SKM-1 (cell line): ENCODE data around the gene NLGN1.

ENCODE experiments used
- DNase-seq: peaks from one replicate; lab custom pipeline; 2025; ENCODE audit not compliant: unreplicated experiment; lab: John Stamatoyannopoulos, UW

The NLGN1 gene

DNA sequence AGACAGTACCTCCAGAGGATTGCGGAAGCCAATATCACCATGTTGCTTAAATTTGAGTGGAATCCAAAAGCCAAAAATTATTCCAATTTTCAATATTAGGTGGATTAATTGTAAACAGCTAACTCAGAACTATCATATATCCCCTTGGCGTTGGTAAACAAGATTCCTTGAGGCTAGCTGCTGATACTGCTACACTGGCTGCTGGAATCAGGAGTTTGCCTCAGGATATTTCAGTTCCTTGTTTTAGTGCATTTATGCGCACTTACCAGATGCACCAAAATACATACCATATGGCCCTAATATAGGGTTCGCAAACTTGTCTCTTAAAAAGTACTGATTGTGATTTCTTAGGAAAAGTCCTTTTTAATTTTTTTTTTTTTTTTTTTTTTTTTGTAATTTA lies 856.4 kb downstream of the NLGN1 start:
- no peak for DNase-seq

DNA sequence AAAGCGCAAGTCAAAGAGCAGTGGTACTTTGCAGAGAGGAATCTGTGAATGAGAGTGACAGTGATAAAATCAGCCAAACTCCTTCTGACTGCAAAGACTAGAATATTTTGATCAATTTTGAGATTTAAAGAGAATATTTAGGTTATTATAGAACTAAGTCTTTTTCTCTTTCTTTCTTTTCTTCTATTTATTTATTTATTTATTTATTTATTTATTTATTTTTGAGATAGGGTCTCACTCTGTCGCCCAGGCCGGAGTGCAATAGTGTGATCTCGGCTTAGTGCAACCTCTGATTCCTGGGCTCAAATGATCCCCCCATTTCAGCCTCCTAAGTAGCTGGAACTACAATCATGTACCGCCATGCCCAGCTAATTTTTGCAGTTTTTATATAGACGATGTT lies 857.9 kb downstream of the NLGN1 start:
- DNase-seq, result no peak

DNA sequence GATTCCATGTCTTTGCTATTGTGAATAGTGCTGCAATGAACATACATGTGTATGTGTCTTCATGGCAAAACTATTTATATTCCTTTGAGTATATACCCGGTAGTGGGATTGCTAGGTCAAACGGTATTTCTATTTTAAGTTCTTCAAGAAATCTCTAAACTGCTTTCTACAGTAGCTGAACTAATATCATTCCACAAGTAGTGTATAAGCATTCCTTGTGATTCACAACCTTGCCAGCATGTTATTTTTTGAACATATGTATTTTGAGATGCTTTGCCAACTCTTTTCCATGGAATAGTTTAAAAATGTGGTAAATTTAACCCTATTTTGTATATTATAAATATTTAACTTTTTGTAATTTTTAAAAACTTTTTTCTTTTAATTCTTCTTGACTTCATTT lies 868.9 kb downstream of the NLGN1 start:
- DNase-seq, result no peak

DNA sequence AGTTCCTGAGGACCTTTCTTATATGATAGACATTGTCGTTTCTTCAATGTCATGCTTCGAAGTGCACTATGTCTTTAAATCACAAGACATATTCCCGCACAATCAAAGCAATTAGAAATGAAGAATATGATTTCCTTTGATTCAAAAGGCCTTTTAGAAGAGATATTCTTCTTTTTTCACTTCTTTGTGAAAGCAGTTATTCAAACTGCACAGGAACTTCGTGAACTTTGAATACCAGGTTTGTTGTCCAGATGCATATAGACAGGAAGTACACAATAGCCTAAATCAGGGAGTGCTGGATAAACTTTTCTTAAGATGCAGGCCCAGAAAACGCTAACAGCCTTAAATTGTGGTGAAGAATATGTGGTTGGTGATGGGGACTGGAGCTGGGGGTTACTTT lies 870.5 kb downstream of the NLGN1 start:
- no peak for DNase-seq

DNA sequence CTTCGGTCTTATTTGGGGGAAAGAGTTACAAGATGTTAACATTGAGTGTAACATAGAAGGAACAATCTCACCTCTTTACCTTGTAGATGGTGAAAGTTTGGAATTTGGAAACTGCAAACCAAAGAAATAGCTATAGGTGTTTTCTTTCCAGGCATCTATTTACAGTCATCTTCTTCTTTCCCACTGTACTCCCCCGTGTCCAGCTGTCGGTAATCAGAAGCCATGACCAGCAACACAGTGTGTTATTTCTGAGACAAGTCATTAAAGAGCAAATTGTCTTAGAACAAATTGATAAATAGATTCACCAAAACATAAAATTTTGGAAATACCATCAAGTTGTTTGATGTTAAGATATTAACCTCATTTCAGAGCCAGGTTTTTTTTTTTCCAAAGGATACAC lies 871.0 kb downstream of the NLGN1 start:
- no peak for DNase-seq

DNA sequence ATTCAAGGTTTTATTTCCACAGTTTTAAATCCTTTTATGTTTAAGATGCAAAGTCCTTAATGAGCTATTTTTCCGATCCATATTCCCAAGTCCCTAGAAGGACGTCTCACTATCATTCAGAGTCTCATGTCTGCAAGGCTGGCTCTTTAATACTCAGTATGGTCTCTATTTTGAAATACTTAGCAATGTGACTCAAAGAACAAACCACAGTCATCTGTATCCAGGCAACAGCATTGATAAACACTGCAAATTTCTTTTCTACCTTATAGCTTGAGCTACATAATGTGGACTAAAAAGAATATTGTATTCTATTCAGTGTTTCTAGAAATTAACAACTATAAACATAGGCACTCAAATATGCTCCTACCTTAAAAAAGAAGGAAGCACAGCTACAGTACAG lies 873.3 kb downstream of the NLGN1 start:
- no peak for DNase-seq

DNA sequence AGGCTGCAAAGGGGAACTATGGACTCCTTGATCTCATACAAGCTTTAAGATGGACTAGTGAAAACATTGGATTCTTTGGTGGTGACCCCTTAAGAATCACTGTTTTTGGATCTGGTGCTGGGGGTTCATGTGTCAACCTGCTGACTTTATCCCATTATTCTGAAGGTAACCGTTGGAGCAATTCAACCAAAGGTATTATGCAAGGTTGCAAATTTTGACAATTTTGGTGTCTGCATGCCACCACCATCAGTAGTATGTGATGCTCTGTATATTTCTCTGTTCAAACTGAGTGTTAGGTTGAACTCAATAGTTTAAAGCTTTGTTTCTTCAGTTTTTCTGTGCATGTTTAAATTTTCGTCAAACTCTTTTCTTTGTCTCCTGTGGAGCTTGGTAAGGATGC lies 877.8 kb downstream of the NLGN1 start:
- DNase-seq, result no peak

DNA sequence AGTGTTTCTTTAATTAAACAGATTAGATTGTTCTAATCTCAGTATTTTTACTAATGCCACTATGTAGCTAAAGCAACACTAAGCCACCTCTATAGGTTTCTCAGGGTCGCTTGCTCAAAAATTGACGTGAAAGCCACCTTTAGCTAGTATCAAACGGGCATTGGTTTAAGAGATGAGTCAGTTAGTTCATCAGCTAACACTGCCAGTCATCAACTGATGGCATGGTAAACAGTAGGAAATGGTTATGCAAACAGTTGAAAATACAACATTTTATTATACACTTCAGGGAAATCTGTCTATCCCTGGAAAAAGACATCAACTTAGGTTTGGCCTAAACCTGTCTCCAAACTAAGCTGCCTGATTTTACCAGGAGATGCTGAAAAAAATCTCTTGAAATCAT lies 879.3 kb downstream of the NLGN1 start:
- no peak for DNase-seq

DNA sequence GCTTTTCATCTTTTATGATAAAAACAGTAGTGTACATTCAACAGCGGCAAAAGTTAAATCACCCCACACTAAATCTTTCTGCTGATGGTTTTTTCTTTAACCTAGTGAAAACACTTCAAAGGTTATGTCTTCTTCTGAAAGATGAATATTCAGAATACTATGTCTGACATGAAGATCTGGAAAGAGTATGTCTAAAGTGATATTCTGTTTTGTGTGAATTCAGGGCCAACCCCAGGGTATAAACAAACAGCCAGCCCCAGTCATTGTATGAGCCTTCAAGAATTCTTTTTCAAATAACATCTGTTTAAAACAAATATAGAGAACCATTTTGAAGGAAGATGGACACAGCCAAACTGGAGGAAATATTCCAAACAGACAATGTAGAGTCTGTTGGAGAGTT lies 880.5 kb downstream of the NLGN1 start:
- DNase-seq, result no peak

DNA sequence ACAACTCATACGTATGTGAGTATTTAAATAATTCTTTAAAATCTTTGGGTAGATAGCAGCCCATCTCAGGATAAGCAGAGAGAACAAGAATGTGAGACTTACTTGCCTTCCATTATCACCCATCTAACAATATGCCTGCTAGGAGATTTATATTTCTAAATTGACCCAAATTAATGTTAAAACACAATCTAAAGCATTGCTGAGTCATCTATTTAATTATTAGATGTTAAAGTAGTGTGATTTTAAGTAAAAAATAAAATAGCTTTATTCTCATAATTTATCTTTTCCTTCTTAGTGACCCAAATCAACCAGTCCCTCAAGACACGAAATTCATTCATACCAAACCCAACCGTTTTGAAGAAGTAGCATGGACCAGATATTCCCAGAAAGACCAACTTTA lies 882.6 kb downstream of the NLGN1 start:
- DNase-seq, result no peak

DNA sequence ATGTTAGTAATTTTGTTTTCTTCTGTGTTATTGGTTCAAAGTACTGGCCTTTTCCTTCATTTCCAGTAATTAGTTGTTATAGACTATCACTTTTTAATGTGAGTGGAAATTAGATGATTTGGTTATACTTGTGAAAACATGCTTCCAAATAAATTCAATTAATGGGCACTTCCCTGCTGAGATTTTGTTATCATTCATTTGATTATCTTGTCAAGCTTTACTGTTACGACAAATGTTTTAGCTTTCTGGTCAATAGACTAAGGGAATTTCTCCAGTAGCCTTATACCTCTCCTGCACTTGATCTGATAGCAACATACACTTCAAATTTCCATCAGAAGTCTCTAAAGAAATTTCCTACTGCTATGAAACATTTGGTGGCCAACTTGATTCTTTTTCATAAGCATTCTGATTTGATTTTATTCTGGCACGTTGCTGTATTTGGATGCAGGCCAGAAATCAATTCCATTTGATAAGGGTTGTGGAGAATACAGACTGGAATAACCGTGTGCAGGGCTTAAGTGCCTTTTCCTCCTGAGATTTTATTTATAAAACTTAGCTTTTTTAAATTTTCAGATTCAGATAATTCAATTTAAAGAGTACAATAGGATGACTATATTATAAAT lies 887.8 kb downstream of the NLGN1 start:
- DNase-seq, result no peak

DNA sequence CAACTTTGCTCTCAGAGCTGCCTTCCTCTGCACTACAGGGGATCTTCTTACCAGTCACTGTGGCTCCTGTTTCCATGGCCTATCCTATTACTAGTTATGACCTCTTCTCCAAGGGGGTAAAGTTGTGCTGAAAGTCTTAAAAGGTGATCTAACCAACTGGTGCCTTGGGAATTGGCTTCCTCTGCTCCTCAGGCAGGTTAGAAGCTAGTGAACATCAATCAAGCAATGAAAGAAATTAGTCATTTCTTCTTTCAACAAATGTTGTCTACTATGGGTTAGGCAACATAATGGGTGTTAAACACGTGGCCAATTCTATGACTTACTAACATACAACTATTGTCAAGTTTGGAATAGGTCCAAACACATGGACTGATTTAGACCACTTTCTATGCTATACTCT lies 890.2 kb downstream of the NLGN1 start:
- no peak for DNase-seq

DNA sequence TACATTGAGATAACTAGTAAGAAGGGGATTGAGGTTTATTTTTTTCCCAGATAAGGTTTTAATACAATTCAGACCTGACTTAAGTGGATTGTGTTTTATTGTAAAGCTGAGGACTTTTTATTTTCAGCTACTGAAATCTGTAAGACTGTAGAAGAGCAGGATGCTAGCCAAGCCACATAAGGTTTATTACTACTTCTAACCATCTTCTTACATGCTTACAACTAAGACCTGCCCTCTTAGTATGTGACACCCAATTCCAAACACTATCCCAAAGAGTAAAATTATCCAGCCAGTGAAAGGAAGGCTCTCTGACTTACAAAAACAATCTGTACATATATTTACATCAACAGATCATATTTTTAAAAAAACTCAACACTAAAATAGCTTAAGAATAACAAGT lies 897.1 kb downstream of the NLGN1 start:
- DNase-seq, result no peak

DNA sequence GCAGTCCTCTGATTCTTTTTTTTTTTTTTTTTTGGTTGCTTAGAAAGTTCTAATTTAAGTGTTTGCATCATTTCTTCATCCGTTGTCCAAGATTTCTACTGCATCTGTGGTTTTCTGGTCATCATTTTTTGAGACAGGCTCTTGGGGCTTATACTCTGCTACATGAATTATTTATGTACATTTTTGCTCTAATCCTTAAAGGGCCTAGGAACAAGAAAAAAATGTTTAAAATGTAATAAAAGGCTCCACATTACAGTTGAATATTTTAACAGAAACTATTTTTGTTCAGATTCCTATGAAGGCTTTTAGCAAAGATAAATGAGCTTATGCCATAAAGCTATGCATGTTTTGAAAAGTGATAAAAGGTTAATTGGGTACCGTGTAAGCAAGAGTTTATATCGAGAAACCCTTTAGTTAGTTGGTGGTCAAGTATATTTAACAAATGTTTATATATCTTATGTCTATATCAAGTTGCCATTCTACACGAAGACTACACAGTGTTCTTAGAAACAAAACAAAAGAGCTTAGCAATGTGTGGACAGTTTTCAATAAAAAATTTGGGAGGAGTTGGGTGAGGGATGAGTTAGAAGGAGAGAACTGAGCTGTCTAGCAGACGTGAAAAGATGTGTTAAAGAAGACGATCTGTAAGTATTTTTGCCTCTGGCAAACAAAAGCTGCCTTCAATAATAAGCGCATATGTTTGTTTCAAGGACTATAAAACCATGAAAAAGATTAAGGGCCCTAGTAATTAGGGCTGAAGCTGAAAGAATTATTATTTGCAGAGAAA lies 898.0 kb downstream of the NLGN1 start:
- DNase-seq, result no peak

DNA sequence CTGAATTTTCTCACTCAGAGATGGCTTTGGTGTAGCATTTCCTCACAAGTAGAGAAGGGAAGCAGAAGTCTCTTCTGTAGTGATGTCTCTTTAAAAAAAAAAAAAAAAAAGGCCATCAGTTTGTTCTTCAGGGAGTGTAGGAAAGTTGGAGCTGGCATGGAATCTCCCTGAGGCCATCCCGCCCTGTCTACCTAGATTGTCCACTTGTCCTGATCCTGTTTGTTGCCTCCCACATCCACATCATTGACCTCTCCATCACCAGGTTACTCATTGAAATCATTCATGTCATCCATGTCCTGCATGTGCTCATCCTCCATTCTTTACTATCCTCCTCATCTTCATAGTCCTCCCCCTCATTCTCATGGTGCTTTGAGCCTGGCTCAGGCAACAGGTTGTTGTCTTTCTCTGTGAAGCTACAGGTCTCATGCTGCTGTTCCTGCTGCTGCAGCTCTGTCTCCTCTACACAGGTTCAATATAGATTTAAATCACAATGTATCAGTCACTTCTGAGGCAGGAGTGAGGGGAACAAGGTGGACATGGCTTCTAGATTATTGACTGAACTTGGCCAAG lies 905.3 kb downstream of the NLGN1 start:
- no peak for DNase-seq

DNA sequence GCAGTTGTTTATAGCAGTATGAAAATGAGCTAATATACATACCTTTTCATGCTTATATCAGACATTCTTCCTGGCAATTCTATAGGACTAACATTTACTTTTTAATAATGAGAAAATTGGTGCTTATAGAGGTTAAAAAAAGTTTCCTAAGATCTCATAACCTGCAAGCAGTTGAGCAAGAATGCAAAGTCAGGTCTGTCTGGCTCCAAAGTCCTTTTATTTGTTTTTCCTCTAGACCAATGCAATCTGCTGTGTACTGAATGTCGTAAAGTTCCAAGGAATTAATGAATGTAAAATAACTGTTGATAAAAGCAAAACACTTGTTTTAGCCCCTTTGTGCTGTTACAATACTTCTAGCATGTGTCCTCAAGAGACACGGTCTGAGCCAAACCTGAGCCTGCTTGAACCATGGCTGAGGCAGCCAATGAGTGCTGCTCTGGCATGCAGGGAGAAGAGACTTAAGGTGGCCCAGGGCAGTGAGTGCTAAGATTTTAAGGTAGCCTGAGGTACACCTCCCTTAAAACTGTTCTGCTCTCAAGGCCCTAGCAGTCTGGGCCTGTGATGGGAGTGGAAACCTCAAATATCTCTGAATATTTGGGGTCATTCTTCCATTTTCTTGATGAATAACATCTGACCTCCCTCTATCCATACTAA lies 906.5 kb downstream of the NLGN1 start:
- DNase-seq, result no peak

DNA sequence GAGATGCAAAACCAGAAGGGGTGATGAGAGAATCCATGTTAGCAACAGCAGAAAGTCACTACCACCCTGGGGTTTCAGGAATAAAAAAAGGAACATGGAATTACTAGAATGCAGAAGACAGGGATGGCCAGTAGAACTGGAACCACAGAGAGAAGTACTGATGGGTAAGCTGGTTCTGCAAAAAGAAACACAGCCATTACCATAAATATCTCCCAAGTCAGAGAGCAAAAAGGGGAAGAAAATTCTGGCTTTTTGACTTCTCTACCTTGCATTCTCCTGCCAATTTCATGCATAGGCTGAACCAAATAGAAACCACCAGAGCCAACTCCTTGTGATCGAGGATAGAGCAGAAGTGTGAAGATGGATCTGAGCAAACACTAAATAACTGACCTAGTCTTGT lies 911.2 kb downstream of the NLGN1 start:
- DNase-seq, result no peak

DNA sequence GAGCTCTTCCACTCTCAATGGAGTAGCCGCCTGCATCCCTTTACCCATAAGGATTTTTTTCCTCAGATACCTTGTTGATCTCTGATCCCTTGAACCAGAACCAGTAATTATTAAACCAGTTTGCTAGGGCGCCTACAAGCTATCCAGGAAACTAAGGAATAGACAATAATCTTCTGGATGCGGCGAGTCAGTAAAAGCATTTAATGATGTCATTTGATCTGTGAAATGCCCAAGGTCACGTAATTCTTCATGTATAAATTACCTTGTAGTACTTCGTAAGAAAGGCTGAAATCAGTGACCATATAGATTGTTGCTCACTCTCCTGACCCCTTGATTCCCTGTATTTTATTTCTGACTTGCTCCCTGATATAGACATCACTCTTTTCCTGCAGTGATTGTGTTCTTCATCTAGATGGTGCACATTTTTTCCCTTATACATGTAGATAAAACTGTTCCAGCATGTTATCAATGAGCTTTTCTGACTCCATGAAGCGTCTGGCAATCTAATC lies 913.0 kb downstream of the NLGN1 start:
- DNase-seq, result no peak

DNA sequence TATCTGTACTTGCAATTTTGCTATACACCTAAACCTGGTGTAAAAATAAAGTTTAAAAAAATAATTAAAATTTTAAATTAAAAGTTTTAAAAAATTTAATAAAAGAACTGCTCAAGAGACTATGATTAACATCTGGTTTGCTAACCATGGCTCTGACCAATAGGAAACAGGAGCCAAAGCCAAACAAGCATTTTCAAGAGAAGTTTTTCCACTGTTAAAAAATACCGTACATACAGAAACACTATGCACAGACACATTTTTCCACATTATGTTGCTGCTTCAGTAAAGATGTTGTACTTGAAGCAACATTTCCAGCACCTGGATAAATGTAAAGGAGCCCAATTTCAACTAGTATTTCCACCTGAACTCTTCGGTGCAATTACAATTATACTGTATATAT lies 917.7 kb downstream of the NLGN1 start:
- DNase-seq, result no peak

DNA sequence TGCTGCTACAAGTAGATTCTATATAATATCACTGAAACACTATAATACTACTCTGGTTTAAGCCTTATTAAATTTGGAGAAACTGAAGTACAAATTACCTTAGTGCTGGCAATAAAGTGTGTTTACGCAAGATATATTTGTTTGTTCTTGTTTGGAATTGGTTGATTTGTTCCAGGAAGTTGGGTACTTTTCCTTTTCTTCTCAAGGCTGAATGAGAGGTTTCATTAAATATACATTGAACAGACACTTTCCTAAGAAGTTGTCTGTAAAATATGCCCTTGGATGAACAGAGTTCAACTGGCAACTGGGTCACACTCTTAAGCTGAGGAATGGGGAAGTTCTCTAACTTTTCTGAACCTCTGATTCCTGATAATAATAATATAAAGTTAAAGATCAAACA lies 919.5 kb downstream of the NLGN1 start:
- no peak for DNase-seq

DNA sequence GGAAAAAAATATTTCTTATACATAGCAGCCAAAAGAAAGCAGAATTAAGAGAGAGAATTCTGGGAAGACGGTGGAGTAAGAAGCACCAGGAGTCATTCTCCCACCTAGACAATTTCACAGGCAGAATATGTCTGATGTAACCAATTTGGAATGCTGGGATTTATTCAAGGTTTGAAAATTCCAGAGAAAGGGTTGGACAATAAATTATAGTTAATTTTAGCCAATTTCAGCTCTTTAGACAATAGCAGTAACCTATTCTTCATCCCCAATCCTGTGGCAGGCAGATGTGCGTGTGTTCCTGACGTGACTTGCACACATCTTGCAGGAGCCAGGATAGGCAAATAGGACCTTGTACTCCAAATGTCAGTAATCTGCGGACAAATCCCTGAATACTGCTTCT lies 920.6 kb downstream of the NLGN1 start:
- DNase-seq, result no peak

DNA sequence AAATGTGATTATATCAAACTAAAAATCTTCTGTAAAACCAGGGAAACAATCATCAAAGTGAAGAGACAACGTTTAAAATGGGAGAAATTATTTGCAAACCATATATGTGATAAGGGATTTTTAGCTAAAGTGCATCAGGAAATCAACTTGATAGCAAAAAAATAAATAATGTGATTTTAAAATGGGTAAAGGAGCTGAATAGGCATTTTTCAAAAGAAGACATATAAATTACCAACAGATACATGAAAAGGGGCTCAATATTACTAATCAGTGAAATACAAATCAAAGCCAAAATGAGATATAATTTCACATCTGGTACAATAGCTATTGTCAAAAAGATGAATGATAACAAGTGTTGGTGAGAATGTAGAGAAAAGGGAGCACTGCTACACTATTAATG lies 924.0 kb downstream of the NLGN1 start:
- DNase-seq, result no peak
